ENCODE data around the gene ZDHHC1.
"Not testable (repeated sequence)": the region's sequence is repeated elsewhere in the genome, so short reads cannot be mapped to it uniquely, and the experiment has no call there.

The ZDHHC1 gene

GRCh38 chr16:67384778-67385510 is 31.3 kb downstream of the ZDHHC1 start:
- H3K4me3 ChIP-seq (ENCODE audit: low read depth, low read length) = no peak overlapping the region
- DNase-seq (ENCODE audit: low read depth) = no peak

GRCh38 chr16:67383284-67383683 is 33.0 kb downstream of the ZDHHC1 start:
- H3K4me3 ChIP-seq (ENCODE audit: low read depth, low read length) = no peak overlapping the region
- DNase-seq (ENCODE audit: low read depth) = no peak

- DNase-seq (ENCODE audit: low read depth) = no peak
- H3K4me3 ChIP-seq (ENCODE audit: low read depth, low read length) = no peak overlapping the region
These were observed 37.6 kb downstream of the ZDHHC1 start for GRCh38 chr16:67378642-67379041.

GRCh38 chr16:67376012-67376411 is 40.3 kb downstream of the ZDHHC1 start:
- not testable (repeated sequence) for H3K4me3 ChIP-seq (ENCODE audit: low read depth, low read length); DNase-seq (ENCODE audit: low read depth)

GRCh38 chr16:67372664-67373063 is 43.6 kb downstream of the ZDHHC1 start:
- no peak for DNase-seq (ENCODE audit: low read depth)
- no peak overlapping the region for H3K4me3 ChIP-seq (ENCODE audit: low read depth, low read length)

- H3K4me3 ChIP-seq (ENCODE audit: low read depth, low read length) = no peak overlapping the region
- DNase-seq (ENCODE audit: low read depth) = no peak
These were observed 45.6 kb downstream of the ZDHHC1 start for GRCh38 chr16:67370661-67371060.

- DNase-seq (ENCODE audit: low read depth) = no peak
- H3K4me3 ChIP-seq (ENCODE audit: low read depth, low read length) = no peak overlapping the region
These were observed 51.6 kb downstream of the ZDHHC1 start for GRCh38 chr16:67364600-67365235.

- no peak for DNase-seq (ENCODE audit: low read depth)
These were observed 55.2 kb downstream of the ZDHHC1 start for GRCh38 chr16:67361038-67361437.

GRCh38 chr16:67359540-67360269 is 56.6 kb downstream of the ZDHHC1 start:
- not testable (repeated sequence) for H3K4me3 ChIP-seq (ENCODE audit: low read depth, low read length); DNase-seq (ENCODE audit: low read depth)

More at GRCh38 chr16:67361038-67361437, 55.2 kb downstream of the ZDHHC1 start:
- H3K4me3 ChIP-seq (ENCODE audit: low read depth, low read length) = no peak overlapping the region

GRCh38 chr16:67357561-67357960 is 58.7 kb downstream of the ZDHHC1 start:
- no peak overlapping the region for H3K4me3 ChIP-seq (ENCODE audit: low read depth, low read length)
- DNase-seq (ENCODE audit: low read depth) = no peak

GRCh38 chr16:67356396-67356795 is 59.9 kb downstream of the ZDHHC1 start:
- no peak for DNase-seq (ENCODE audit: low read depth)
- no peak overlapping the region for H3K4me3 ChIP-seq (ENCODE audit: low read depth, low read length)

- DNase-seq (ENCODE audit: low read depth); H3K4me3 ChIP-seq (ENCODE audit: low read depth, low read length): not testable (repeated sequence)
These were observed 63.8 kb downstream of the ZDHHC1 start for GRCh38 chr16:67352463-67352862.

GRCh38 chr16:67350324-67350723 is 66.0 kb downstream of the ZDHHC1 start:
- H3K4me3 ChIP-seq (ENCODE audit: low read depth, low read length) = no peak overlapping the region
- DNase-seq (ENCODE audit: low read depth) = no peak

- DNase-seq (ENCODE audit: low read depth) = no peak
- no peak overlapping the region for H3K4me3 ChIP-seq (ENCODE audit: low read depth, low read length)
These were observed 67.1 kb downstream of the ZDHHC1 start for GRCh38 chr16:67349172-67349571.

GRCh38 chr16:67346341-67346740 is 69.9 kb downstream of the ZDHHC1 start:
- no peak overlapping the region for H3K4me3 ChIP-seq (ENCODE audit: low read depth, low read length)
- no peak for DNase-seq (ENCODE audit: low read depth)

GRCh38 chr16:67345401-67345800 is 70.9 kb downstream of the ZDHHC1 start:
- no peak for DNase-seq (ENCODE audit: low read depth)
- no peak overlapping the region for H3K4me3 ChIP-seq (ENCODE audit: low read depth, low read length)
